Measurements from ENCODE around the gene CLSTN2. TPM values are rescaled to one million over a fixed set of nuclear protein-coding genes. Genes with fewer than 3 reads are reported as not detected.
A peak's percentile ranks its signal among the peaks of the same experiment; 100 is the strongest.

CLSTN2 gene
- total and polyA plus RNA-seq, 2 of the 8 experiments (the other 6 are each of a cell fraction or from before 2014, with no cell fraction given), result 0.39 to 0.52 TPM

GRCh38 chr3:140188285-140188684 lies 253.3 kb downstream of the CLSTN2 start:
- no peaks in the 10 kb centered on the region for H3K79me1 ChIP-seq (ENCODE audit: low read depth, low read length)
- no peaks in the 10 kb centered on the region; a peak in 1 of 4 replicates for H3K9me3 ChIP-seq (ENCODE audit: insufficient read depth in 2 of 2, low read depth in 1 of 2, low read length in 1 of 2)
- no peak overlapping the region for H3K56ac ChIP-seq (replicated peaks; ENCODE audit: insufficient read length, low read depth, low read length)
- no peak overlapping the region for H3K4me3 ChIP-seq (ENCODE audit: extremely low read depth in 1 of 4, insufficient read depth in 2 of 4, low read depth in 3 of 4, low read length in 4 of 4)
- H2BK15ac ChIP-seq (ENCODE audit: low read length), result no peak overlapping the region
- no peaks in the 10 kb centered on the region for H3K27me3 ChIP-seq (replicated peaks in 1 of 4; ENCODE audit: control insufficient read depth in 3 of 4, extremely low read depth in 1 of 4, insufficient read depth in 3 of 4, low read length in 3 of 4)
- H3K27ac ChIP-seq (ENCODE audit: low read depth, low read length), result no peak overlapping the region
- peak overlapping the region; percentile 67; the same call in 1 of the 2 replicates for H2BK20ac ChIP-seq (ENCODE audit: low read length)
- H3K14ac ChIP-seq (ENCODE audit: insufficient read length), result no peak overlapping the region
- 95% methylated on average over 2 of the region's 2 CpGs; no CpG with 5 or more reads in 1 of the 2 experiments for WGBS, 2 experiments (ENCODE audit: extremely low coverage in 1 of 2, insufficient coverage in 1 of 2, insufficient read length in 1 of 2, insufficient replicate concordance in 2 of 2, low coverage in 1 of 2, low lambda C conversion rate in 2 of 2, missing lambda C conversion rate in 1 of 2)
- no peak overlapping the region for H3K4me2 ChIP-seq (ENCODE audit: insufficient read depth in 1 of 2, low read depth in 2 of 2, low read length in 2 of 2)
- H2BK12ac ChIP-seq (ENCODE audit: low read depth, low read length), result no peak overlapping the region
- no peaks in the 10 kb centered on the region for H3K79me2 ChIP-seq (ENCODE audit: control insufficient read depth in 1 of 2, insufficient read depth in 2 of 2, low read length in 2 of 2)
- no peaks in the 10 kb centered on the region for H4K20me1 ChIP-seq (replicated peaks in 1 of 2; ENCODE audit: control insufficient read depth in 1 of 2, insufficient read depth in 2 of 2, low read length in 2 of 2)
- CTCF ChIA-PET (ENCODE audit: partially characterized antibody), result no interaction called here
- no peak overlapping the region for H4K5ac ChIP-seq (ENCODE audit: insufficient read length, low read depth, low read length)
- DNase-seq (ENCODE audit: low read depth in 1 of 2, low spot score in 2 of 2), result no peak
- POLR2A ChIA-PET (ENCODE audit: partially characterized antibody), result no interaction called here
- no peaks in the 10 kb centered on the region for H3K36me3 ChIP-seq (ENCODE audit: control insufficient read depth in 2 of 4, insufficient read depth in 4 of 4, low read length in 3 of 4)
- no peak overlapping the region for H4K91ac ChIP-seq (replicated peaks; ENCODE audit: insufficient read length, low read length)
- H3K9ac ChIP-seq (replicated peaks in 1 of 4; ENCODE audit: extremely low read depth in 1 of 4, low read depth in 3 of 4, low read length in 3 of 4), result no peak overlapping the region
- H2AK5ac ChIP-seq (ENCODE audit: low read depth, low read length), result no peak overlapping the region
- H2BK120ac ChIP-seq (replicated peaks; ENCODE audit: low read depth, low read length), result no peak overlapping the region
- no peak overlapping the region for H3K4ac ChIP-seq (replicated peaks; ENCODE audit: insufficient read length, low read depth, low read length)
- FAIRE-seq, result no peak
- H3K23me2 ChIP-seq (ENCODE audit: low read depth, low read length), result no peaks in the 10 kb centered on the region
- H4K8ac ChIP-seq (ENCODE audit: extremely low read depth, insufficient read depth, low read length), result no peak overlapping the region
- H2AFZ ChIP-seq (ENCODE audit: low read length), result no peak overlapping the region
- H2BK5ac ChIP-seq (ENCODE audit: low read depth, low read length), result no peak overlapping the region
- TF ChIP-seq, protein P1, sequence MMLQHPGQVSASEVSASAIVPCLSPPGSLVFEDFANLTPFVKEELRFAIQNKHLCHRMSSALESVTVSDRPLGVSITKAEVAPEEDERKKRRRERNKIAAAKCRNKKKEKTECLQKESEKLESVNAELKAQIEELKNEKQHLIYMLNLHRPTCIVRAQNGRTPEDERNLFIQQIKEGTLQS (IDR thresholded peaks at IDR 0.05; ENCODE audit: insufficient read depth, low read depth, low read length), result no peak
- TF ChIP-seq RFX5 (IDR thresholded peaks at IDR 0.05; ENCODE audit: borderline replicate concordance, low read depth, low read length) (no peak), SIN3A (conservative IDR thresholded peaks at IDR 0.05 in 1 of 2, IDR thresholded peaks at IDR 0.05 in 1 of 2; ENCODE audit: low read depth in 1 of 2, low read length in 2 of 2) (no peak)
- no peak overlapping the region for H3K23ac ChIP-seq (ENCODE audit: insufficient read length)
- no peak overlapping the region for H3K18ac ChIP-seq (ENCODE audit: extremely low read depth, low read length)
- no peaks in the 10 kb centered on the region for H3K4me1 ChIP-seq (replicated peaks in 1 of 4; ENCODE audit: control insufficient read depth in 3 of 4, insufficient read depth in 4 of 4, low read length in 3 of 4)

All from H1 (cell line).